DMS 273 (cell line): Measurements from ENCODE around the gene FLYWCH2.

Experiments
- DNase-seq: peaks from one replicate; lab custom pipeline; 2025; ENCODE audit not compliant: unreplicated experiment; lab: John Stamatoyannopoulos, UW

The FLYWCH2 gene

GRCh38 chr16:2853531-2854073 is 29.4 kb upstream of the FLYWCH2 start:
- no peak for DNase-seq

DNA sequence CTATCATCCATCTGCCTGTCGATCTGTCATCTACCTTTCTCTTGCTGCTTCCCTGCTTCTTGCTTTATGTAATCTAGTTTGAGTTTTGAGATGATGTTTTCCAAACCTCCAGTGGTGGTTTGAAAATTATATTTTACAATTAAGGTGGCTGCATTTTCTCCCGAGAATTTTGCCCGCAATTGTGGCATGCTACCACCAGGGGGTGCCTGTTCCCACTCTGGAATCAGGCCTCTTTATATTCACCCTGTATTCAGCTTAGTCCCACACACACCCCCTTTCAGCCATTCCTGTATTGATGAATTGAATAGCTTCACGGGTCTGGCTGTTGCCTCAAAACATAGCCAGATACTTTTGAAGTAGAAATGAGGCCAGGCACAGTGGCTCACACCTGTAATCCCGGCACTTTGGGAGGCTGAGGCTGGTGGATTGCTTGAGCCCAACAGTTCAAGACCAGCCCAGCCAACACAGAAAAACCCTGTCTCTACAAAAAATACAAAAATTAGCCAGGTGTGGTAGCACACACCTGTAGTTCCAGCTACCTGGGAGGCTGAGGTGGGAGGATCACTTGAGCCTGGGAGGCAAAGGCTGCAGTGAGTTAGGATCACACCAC is 28.2 kb upstream of the FLYWCH2 start:
- DNase-seq, result peak; percentile 60

- no peak for DNase-seq
Measured at GRCh38 chr16:2855536-2855935, 27.5 kb upstream of the FLYWCH2 start.

- peak; percentile 37 for DNase-seq
Measured at GRCh38 chr16:2856061-2856670, 26.8 kb upstream of the FLYWCH2 start.

DNA sequence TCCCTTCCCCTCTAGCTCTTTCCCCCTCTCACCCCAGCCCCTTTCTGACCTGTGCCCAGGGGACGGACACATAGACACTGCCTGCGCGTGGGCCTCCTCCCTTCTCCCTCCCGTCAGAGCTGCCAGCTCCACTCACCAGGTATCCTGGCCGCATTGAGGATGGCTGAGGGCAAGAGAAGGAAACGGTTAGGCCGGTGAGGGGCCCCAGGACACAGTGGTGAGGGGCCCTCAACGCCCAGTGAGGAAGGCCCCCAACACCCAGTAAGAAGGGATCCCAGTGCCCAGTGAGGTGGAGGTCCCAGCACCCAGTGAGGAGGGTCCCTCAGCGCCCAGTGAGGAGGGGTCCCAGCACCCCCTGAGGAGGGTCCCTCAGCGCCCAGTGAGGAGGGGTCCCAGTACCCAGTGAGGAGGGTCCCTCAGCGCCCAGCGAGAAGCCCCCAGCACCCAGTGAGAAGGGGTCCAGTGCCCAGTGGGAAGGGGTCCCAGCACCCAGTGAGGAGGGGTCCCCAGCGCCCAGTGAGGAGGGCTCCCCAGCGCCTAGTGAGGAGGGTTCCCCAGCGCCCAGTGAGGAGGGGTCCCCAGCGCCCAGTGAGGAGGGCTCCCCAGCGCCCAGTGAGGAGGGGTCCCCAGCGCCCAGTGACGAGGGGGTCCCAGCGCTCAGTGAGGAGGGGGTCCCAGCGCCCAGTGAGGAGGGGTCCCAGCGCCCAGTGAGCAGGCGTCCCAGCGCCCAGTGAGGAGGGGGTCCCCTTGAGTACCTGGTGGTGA is 26.1 kb upstream of the FLYWCH2 start:
- DNase-seq, result no peak

GRCh38 chr16:2857451-2858244 is 25.4 kb upstream of the FLYWCH2 start, which contains the start of gene PRSS22:
PRSS22 (minus strand) TSS chr16:2858170; CDS start chr16:2858104, 66 bp downstream.
- peak; percentile 64 for DNase-seq

DNA sequence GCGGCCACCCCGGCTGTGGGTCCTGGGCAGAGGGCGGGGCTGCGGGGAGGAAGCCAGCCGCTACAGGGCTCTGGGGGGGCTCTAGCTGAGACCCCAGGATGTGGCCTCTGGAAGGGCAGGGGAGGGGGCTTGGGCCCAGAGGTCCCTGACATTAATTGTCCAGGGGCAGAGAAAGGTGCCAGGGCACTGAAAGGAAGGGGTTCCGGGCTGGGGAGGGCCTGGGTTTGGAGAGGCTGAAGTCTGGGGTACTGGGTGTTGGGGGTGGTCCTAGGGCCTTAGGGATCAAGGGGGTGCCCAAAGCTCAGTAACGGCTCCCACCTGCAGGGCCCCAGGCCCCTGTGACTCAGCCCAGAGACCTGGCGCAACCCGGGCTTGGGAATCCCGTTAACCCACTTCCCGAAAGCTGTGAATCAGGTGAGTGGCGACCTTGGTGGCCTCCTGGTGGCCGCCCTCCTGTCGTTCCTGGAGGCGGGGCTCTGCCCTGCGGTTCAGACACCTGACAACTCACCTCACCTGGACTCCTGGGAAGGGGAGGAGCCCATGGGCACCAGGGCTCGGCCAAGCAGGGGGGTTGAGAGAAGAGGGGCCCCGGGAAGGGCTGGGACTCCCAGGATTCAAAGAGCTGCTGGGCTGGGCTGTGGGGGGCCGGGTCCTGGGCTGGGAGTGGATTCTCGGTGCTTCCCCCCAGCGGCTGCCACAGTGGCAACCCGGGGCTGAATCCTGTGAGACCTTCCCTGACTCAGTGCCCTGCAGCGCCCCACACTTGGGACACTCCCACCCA is 24.6 kb upstream of the FLYWCH2 start:
- DNase-seq, result peak; percentile 46

GRCh38 chr16:2859686-2860265 is 23.2 kb upstream of the FLYWCH2 start:
- DNase-seq, result no peak

GRCh38 chr16:2860826-2861567 is 22.0 kb upstream of the FLYWCH2 start:
- peak; percentile 33 for DNase-seq

- DNase-seq, result no peak
Measured at GRCh38 chr16:2865651-2866050, 17.4 kb upstream of the FLYWCH2 start.

DNA sequence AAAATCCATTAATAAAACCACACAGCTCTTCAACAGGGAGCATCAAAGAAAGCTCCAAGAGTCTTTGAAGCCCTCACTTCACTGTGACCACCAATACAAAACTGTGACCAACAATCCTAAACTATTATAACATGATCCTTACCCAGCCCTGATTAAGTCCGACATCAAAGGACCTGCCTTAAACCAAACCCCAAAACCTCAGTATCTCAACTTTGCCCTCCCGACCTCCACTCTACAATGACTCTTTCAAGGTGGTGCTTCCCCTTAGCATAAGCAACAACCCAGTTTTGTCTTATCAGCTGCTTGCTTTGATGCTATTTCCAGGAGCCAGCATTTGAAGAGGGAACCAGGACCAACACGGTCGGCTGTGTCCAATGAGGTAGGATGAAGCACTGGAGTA is 16.6 kb upstream of the FLYWCH2 start:
- no peak for DNase-seq

DNA sequence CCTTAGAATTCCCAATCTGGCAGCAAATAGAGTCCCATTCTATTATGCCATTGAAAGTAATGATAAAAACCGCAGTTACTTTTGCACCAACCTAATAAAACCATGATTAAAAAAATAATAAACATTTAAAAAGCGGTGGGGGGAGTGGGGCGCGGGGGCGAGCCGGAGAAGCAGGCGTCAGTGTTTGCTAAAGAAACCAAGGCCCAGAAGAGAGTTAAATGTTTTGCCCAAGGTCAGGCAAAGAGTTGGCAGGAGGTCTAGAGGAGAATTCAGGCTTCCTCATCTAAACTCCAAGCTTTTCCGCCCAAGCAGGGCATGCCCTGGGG is 15.4 kb upstream of the FLYWCH2 start:
- DNase-seq, result no peak

GRCh38 chr16:2867987-2868789 is 14.8 kb upstream of the FLYWCH2 start:
- DNase-seq, result peak; percentile 96

DNA sequence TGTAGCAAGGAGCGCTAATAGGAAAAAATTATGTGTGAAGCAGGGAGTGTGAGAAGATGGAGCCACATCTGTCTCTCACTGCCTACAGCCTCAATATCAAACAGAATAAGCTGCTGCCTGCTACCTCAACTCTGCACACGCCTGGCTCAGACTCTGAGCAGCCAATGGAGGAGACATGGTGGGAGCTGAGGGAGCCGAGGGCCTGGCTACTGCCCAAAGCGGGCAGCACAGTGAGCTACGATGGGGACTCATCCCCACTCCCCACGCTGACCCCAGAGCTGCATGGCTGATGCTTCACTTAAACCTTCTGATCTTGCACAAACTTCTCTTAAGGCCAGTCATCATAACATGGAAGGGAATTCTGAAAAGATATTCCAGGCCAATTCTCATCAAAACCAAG is 11.1 kb upstream of the FLYWCH2 start:
- no peak for DNase-seq

DNA sequence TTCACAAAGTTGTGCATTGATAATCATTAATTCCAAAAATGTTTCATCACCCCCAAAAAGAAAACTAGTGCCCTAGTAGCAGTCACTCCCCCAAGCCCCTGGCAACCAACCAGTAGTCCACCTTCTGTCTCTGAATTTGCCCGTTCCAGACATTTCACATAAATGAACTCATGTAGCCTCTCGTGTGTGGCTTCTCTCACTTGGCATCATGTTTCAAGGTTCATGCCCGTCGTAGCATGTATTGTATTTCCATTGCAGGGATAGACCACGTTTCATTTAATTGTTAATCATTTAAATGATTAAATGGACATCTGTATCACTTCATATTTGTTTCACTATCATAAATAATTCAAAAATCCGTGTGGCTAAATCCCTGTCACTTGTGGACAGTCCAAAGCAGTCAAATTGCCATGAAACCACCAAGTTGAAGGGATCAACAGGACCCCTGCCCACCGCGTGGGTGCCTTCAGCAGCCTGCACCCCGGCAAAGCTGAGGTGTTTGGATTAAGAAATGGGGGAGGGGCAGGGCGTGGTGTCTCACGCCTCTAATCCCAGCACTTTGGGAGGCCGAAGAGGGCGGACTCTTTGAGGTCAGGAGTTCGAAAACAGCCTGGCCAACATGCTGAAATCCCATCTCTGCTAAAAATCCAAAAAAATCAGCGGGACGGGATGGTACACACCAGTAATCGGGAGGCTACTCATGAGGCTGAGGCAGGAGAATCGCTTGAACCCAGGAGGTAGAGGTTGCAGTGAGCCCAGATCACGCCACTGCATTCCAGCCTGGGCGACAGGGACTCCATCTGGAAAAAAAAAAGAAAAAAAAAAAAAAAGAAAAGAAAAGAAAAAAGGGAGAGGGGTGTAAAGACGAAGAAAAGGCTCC is 8.7 kb upstream of the FLYWCH2 start:
- peak; percentile 84 for DNase-seq

GRCh38 chr16:2874912-2875362 is 8.1 kb upstream of the FLYWCH2 start:
- DNase-seq, result peak; percentile 92

GRCh38 chr16:2879854-2880508 is 3.0 kb upstream of the FLYWCH2 start:
- DNase-seq, result no peak
